Measurements from ENCODE around the gene CDC20B. TPM values are rescaled to one million over a fixed set of nuclear protein-coding genes. Genes with fewer than 3 reads are reported as not detected.

CDC20B gene
- polyA plus RNA-seq, 3 donors: not detected

GRCh38 chr5:55160493-55161209 is 12.3 kb downstream of the CDC20B start:
- Histone ChIP-seq H3K4me1 (ENCODE audit: control insufficient read depth in 1 of 2, insufficient read depth in 2 of 2, low read length in 2 of 2) (no peaks in the 10 kb centered on the region), H3K79me2 (ENCODE audit: insufficient read depth, low read length) (no peaks in the 10 kb centered on the region), H3K4me3 (replicated peaks in 1 of 3; ENCODE audit: low read depth in 2 of 3, low read length in 3 of 3) (no peak overlapping the region), H3K27me3 (ENCODE audit: control insufficient read depth in 2 of 2, insufficient read depth in 2 of 2, low read length in 2 of 2) (peaks cover 15 to 29% of the 10 kb centered on the region in 2 donors), H3K27ac (ENCODE audit: low read depth in 1 of 2, low read length in 2 of 2) (no peak overlapping the region), H3K9me3 (replicated peaks in 1 of 2; ENCODE audit: control insufficient read depth in 1 of 2, insufficient read depth in 1 of 2, low read length in 2 of 2) (no peaks in the 10 kb centered on the region), H3K36me3 (replicated peaks in 1 of 2; ENCODE audit: control insufficient read depth in 1 of 2, insufficient read depth in 2 of 2, low read length in 2 of 2) (no peaks in the 10 kb centered on the region), H4K20me1 (ENCODE audit: insufficient read depth, low read length) (no peaks in the 10 kb centered on the region), H3K9ac (ENCODE audit: insufficient read depth, low read length, poor library complexity, severe bottlenecking) (no peak overlapping the region), H3K4me2 (replicated peaks; ENCODE audit: extremely low read depth, low read length, poor library complexity, severe bottlenecking) (no peak overlapping the region), H2AFZ (ENCODE audit: insufficient read depth, low read depth, low read length, poor library complexity, severe bottlenecking) (peak overlapping the region; percentile 25)
- TF ChIP-seq CTCF (IDR thresholded peaks at IDR 0.05): no peak
- no peaks in the 10 kb centered on the region for H3K36me3 Mint-ChIP-seq
- no peak for DNase-seq
- H3K27ac Mint-ChIP-seq: no peak overlapping the region
- intact Hi-C loops (cut with micrococcal nuclease): no loop called here
- peaks cover 12 to 43% (median 24%) of the 10 kb centered on the region in 3 donors for H3K27me3 Mint-ChIP-seq (ENCODE audit: low read depth in 3 of 3)
- H3K4me1 Mint-ChIP-seq: peaks cover 9% of the 10 kb centered on the region
- H3K9me3 Mint-ChIP-seq: peaks cover 0 to 5% (median 0%) of the 10 kb centered on the region in 7 donors
- 39% methylated on average over 3 of the region's 9 CpGs for WGBS (ENCODE audit: insufficient coverage)
- peak overlapping the region in 1 of 2 donors; percentile 18 for H3K4me3 Mint-ChIP-seq

GRCh38 chr5:55159763-55160492 is 13.0 kb downstream of the CDC20B start, which contains the start of gene GPX8:
TSS of gene GPX8 (plus strand) at chr5:55160171. CDS start at chr5:55160193, 22 bp downstream.
- H3K4me1 ChIP-seq (ENCODE audit: control insufficient read depth in 1 of 2, insufficient read depth in 2 of 2, low read length in 2 of 2): no peaks in the 10 kb centered on the region
- Mint-ChIP-seq H3K27ac (peak within 1 kb of the TSS in 2 of 7 donors; percentile 61 to 64), H3K36me3 (no peaks in the 10 kb centered on the region), H3K4me1 (peaks cover 9% of the 10 kb centered on the region), H3K27me3 (ENCODE audit: low read depth in 3 of 3) (peaks cover 10 to 44% (median 26%) of the 10 kb centered on the region in 3 donors), H3K4me3 (peak within 1 kb of the TSS in 1 of 2 donors; percentile 55), H3K9me3 (peaks cover 0 to 8% (median 2%) of the 10 kb centered on the region in 7 donors)
- peak within 1 kb of the TSS; percentile 47 for H2AFZ ChIP-seq (ENCODE audit: insufficient read depth, low read depth, low read length, poor library complexity, severe bottlenecking)
- no peak within 1 kb of the TSS for H3K27ac ChIP-seq (ENCODE audit: low read depth in 1 of 2, low read length in 2 of 2)
- no peaks in the 10 kb centered on the region for H4K20me1 ChIP-seq (ENCODE audit: insufficient read depth, low read length)
- 10% methylated on average over 3 of the region's 10 CpGs for WGBS (ENCODE audit: insufficient coverage)
- H3K4me2 ChIP-seq (replicated peaks; ENCODE audit: extremely low read depth, low read length, poor library complexity, severe bottlenecking): peak within 1 kb of the TSS; percentile 34
- H3K9me3 ChIP-seq (replicated peaks in 1 of 2; ENCODE audit: control insufficient read depth in 1 of 2, insufficient read depth in 1 of 2, low read length in 2 of 2): no peaks in the 10 kb centered on the region
- peak in 2 of 3 donors; percentile 4 to 11 for DNase-seq
- intact Hi-C loops (cut with micrococcal nuclease): no loop called here
- H3K27me3 ChIP-seq (ENCODE audit: control insufficient read depth in 2 of 2, insufficient read depth in 2 of 2, low read length in 2 of 2): peaks cover 12 to 23% of the 10 kb centered on the region in 2 donors
- no peak within 1 kb of the TSS for H3K4me3 ChIP-seq (replicated peaks in 1 of 3; ENCODE audit: low read depth in 2 of 3, low read length in 3 of 3)
- TF ChIP-seq CTCF (IDR thresholded peaks at IDR 0.05): peak; percentile 21
- no peak within 1 kb of the TSS for H3K9ac ChIP-seq (ENCODE audit: insufficient read depth, low read length, poor library complexity, severe bottlenecking)
- H3K79me2 ChIP-seq (ENCODE audit: insufficient read depth, low read length): no peaks in the 10 kb centered on the region
- H3K36me3 ChIP-seq (replicated peaks in 1 of 2; ENCODE audit: control insufficient read depth in 1 of 2, insufficient read depth in 2 of 2, low read length in 2 of 2): no peaks in the 10 kb centered on the region
